ENCODE results near the gene TRIM74.
"Not testable (repeated sequence)": the region's sequence is repeated elsewhere in the genome, so short reads cannot be mapped to it uniquely, and the experiment has no call there.

The TRIM74 gene

DNA sequence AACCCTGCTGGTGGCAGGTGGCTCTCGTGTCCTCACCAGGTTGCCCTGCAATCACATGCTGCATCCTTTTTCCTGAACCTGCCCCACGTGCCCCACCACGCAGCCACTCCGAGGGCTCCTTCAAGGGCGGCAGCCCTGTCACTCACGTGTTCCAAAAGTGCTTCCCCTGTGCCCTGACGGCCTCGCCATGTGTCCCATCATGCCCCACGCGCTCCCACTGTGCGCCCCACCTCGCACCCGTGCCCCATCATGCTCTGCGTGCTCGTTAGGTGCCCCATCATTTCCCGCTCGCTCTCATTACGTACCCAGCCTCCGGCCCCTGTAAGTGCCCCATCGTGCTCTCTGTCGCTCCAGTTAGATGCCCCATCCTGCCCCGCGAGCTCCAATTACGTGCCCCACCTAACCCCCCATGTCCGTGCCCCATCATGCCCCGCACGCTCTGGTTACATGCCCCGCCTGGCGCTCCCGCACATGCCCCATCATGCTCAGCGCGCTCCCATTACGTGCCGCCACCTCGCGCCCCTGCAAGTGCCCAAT is at the start of gene TRIM74:
Gene TRIM74 (minus strand): TSS at position 487 of the 537 bp plus-strand sequence. CDS start 3,309 bp downstream, outside the sequence.
- DNase-seq (ENCODE audit: low spot score); in situ Hi-C loops (cut with MboI; ENCODE audit: low sequenced_read_pairs, unreplicated experiment): not testable (repeated sequence)

DNA sequence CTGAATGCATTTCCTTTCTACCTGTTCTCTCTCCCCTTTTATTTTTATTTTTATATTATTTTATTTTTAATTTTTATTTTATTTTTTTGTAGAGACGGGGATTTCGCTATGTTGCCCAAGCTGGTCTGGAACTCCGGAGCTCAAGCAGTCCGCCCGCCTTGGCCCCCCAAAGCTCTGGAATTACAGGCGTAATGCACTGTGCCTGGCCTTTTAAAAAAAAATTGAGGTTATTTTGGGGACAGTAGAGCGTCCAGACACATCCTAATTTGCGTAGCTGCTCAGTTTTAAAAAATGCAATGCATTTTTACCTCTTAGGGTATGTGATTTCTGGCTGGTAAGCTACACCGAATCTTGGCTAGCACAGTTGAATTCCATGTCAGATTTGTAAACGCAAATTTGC is 37.2 kb upstream of the TRIM74 start:
- DNase-seq (ENCODE audit: low spot score); in situ Hi-C loops (cut with MboI; ENCODE audit: low sequenced_read_pairs, unreplicated experiment): not testable (repeated sequence)

DNA sequence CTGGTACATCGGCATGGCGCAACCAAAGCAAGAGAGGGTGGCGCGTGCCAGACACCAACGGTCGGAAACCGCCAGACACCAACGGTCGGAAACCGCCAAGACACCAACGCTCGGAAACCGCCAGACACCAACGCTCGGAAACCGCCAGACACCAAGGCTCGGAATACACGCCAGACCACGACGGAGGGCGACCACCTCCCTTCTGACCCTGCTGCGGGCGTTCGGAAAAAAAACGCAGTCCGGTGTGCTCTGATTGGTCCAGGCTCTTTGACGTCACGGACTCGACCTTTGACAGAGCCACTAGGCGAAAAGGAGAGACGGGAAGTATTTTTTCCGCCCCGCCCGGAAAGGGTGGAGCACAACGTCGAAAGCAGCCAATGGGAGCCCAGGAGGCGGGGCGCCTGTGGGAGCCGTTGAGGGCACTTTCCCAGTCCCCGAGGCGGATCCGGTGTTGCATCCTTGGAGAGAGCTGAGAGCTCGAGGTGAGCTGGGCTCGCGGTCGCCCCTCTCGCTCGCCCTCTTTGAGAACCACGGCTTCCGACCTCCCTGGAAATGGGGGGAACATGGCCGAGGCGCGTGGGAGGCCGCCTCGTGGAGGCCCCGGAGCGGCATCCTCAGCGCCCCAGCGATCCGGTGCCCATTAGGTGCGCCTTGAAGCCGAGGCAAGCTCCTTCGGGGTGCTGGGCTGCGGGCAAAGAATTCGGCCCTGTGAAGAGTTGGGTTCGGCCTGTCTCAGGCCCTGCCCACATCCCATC is 36.6 kb upstream of the TRIM74 start:
- DNase-seq (ENCODE audit: low spot score); in situ Hi-C loops (cut with MboI; ENCODE audit: low sequenced_read_pairs, unreplicated experiment): not testable (repeated sequence)

DNA sequence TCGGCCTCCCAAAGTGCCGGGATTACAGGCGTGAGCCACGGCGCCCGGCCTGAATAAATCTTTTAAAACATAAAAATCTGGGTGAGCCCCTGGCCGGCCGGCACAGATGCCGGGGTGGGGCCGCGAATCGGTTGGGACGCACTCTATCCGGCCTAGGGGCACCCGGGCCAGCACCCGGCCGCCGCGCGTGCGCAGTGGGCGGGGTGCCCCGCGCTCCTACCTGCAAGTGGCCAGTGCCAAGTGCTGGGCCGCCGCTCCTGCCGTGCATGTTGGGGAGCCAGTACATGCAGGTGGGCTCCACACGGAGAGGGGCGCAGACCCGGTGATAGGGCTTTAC is 36.1 kb upstream of the TRIM74 start:
- DNase-seq (ENCODE audit: low spot score); in situ Hi-C loops (cut with MboI; ENCODE audit: low sequenced_read_pairs, unreplicated experiment): not testable (repeated sequence)

DNA sequence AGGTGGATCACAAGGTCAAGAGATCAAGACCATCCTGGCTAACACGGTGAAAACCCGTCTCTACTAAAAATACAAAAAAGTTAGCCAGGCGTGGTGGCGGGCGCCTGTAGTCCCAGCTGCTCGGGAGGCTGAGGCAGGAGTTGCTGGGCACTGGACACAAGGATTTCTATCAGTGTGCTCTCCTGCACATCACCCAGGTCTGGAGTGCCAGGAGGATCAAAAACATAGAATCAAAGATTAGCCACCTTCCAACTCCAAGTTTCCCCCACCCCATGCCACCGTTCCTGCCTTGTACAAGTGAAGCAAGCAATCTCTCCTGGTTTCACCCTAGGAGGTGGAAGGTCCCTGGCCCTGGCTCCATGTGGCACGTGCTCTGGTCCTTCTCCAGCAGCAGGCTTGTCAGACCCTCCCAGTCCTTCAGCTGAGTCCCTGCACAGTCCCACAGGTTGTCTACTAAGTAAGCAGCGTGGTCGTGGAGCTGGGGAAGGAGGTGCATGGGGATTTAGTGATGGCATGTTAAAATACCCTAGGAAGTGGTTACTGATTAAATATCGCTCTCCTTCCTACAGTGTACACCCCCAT is 28.7 kb upstream of the TRIM74 start:
- DNase-seq (ENCODE audit: low spot score); in situ Hi-C loops (cut with MboI; ENCODE audit: low sequenced_read_pairs, unreplicated experiment): not testable (repeated sequence)

DNA sequence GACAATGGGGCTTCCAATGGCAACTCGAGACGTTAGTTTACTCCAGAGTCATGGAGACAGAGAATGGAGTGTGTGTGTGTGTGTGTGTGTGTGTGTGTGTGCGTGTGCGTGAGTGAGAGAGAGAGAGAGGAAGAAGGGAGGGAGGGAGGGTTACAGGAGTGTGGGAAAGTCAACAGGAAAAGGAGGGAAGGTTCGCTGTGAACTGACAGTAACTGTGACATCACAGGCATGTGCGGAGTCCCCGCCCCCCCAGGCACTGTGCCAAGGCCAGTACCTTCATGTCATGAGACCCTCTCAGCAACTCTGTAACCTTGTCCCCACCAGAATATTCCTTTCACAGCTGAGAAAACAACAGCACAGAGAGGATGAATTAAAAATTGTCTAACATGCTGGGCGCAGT is 28.2 kb upstream of the TRIM74 start:
- in situ Hi-C loops (cut with MboI; ENCODE audit: low sequenced_read_pairs, unreplicated experiment); DNase-seq (ENCODE audit: low spot score): not testable (repeated sequence)

DNA sequence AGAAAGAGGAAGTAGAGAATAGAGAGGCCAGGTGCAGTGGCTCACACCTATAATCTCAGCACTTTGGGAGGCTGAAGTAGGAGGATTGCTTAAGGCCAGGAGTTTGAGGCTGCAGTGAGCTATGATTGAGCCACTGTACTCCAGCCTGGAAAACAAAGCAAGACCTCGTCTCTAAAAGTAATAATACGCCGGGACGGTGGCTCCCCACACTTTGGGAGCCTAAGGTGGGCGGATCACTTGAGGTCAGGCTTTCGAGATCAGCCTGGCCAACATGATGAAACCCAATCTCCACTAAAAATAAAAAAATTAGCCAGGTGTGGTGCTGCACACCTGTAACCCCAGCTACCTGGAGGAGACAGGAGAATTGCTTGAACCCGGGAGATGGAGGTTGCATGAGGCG is 26.2 kb upstream of the TRIM74 start:
- DNase-seq (ENCODE audit: low spot score); in situ Hi-C loops (cut with MboI; ENCODE audit: low sequenced_read_pairs, unreplicated experiment): not testable (repeated sequence)

DNA sequence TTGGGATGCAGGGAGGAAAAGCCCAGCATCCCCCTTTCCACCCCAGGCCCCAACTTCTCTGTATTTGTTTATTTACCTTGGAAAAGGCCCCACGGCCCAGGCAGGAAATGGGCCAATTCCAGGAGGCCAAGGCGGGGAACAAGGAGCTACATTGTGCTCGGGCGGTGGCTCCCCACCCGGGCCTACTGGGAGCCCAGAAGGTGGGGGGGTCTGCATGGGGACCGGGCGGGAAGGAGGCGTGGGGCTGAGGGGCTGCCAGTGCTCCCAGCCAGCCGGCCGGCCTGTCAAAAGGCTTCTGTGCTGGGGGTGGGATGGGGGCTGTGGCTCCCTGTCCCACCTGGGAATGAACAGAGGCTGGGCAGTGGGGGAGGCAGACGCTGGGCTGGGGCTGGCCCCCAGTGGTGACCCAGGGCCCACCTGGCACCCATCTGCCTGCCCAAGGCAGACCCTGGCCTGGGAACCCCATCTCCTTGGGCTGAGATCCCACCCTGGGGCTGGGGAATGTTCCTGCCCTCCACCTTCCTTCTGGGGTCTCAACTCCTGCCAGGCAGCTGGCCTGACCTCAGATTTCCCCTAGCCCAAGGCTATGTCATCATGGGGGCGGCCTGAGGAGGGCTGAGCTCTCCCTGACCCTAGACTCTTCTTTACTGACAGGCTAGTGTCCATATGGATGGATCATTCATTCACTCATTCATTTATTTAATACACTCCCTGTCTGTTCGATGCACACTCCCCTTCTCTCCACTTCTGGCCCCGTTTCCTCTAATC is 21.1 kb upstream of the TRIM74 start:
- DNase-seq (ENCODE audit: low spot score); in situ Hi-C loops (cut with MboI; ENCODE audit: low sequenced_read_pairs, unreplicated experiment): not testable (repeated sequence)

DNA sequence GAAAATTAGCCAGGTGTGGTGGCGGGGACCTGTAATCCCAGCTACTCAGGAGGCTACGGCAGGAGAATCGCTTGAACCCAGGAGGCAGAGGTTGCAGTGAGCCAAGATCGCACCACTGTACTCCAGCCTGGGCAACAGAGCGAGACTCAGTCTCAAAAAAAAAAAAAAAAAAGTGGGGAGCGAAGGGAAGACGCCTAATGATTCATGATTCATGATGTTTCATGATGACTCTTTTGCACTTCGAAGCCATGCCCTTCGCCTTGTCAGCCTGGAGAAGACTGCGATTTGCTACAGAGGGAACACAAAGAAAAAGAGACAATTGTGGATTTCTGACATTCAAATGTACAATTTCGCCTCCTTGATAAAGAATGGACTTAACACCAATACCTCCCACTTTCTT is 12.8 kb upstream of the TRIM74 start:
- DNase-seq (ENCODE audit: low spot score); in situ Hi-C loops (cut with MboI; ENCODE audit: low sequenced_read_pairs, unreplicated experiment): not testable (repeated sequence)

DNA sequence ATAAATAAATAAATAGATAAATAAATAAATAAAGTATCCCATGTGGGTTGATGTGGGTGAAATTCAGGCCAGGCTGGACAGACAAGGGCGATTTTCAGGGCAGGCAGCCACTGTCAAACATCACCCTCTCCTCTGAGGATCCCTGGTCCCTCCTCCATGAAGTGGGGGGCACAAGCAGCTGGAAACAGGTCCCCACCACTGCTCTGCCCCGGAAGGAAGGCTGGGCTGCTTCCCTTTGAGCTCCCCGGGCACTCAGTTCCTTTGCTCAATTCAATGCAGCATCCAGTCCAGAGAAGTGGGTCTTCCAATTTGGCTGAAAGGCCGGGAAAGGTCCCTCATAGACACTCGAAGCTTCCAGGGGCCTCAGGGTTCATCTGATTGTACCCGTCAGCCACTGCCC is 11.1 kb upstream of the TRIM74 start:
- in situ Hi-C loops (cut with MboI; ENCODE audit: low sequenced_read_pairs, unreplicated experiment); DNase-seq (ENCODE audit: low spot score): not testable (repeated sequence)

DNA sequence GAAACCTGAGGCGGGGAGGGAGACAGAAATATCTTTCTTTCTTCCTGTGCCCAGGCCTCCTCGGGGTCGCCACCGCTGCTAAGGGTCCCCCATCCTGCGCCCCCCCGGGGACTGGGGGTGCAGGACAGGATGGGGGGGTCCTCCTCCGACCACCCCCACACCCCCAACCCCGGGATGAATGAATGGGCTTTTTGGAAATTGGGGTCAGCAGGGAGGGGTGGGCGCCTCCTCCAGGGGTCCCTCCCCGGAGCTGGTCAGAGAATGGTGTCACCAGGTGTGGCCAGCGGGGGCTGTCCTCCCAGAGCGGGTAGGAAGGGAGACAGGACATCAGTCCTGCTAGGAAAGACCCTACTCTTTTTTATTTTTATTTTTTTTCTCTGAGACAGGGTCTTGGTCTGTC is 7.2 kb upstream of the TRIM74 start:
- DNase-seq (ENCODE audit: low spot score); in situ Hi-C loops (cut with MboI; ENCODE audit: low sequenced_read_pairs, unreplicated experiment): not testable (repeated sequence)

DNA sequence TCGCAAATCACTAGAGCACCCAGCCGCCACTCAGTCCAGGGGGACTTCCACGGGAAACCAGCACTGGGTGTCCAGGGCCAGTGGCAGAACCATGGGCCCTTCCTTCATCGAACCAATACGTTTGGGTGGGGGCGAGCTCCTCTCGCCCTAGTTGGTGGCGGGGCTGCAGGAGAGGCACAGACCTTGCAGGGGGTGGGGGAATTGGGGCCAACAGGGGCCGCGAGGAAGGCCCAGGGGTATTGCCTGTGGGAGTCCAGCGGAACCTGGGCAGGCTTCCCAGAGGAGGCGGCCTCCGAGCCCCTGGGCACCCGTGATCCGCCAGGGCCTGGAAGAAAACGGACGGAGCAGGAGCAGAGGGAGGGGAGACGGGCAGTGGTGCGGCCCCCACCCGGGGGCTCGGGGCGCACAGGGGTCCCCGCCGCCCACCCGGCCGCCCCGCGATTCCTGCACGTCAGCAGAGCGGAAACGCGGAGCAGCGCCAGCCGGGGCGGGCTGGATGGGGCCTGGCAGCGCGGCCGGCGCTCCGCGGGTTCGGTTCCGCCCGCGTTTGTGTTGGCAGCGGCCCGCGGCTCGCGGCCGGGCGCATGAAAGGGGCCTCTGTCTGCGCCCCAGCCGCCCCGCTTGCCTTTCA is 6.5 kb upstream of the TRIM74 start:
- DNase-seq (ENCODE audit: low spot score); in situ Hi-C loops (cut with MboI; ENCODE audit: low sequenced_read_pairs, unreplicated experiment): not testable (repeated sequence)

DNA sequence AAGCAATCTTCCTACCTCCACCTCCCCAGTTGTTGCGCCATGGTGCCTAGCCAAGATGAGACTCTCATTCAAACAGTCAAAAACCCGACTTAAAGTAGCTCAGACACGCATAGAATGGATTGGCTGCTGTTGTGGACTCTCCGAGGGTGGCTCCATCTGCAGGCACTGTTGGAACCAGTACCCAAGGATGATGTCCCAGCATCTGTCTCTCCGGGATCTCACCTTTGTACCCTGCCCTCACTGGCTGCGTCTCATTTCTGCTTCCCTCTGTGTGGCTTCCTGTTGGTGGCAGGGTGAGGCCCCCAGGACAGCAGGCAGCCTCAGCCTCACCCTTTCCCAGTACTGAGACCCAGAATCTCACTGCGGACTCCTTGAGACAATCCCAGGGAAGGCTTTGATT is 5.5 kb upstream of the TRIM74 start:
- in situ Hi-C loops (cut with MboI; ENCODE audit: low sequenced_read_pairs, unreplicated experiment); DNase-seq (ENCODE audit: low spot score): not testable (repeated sequence)

DNA sequence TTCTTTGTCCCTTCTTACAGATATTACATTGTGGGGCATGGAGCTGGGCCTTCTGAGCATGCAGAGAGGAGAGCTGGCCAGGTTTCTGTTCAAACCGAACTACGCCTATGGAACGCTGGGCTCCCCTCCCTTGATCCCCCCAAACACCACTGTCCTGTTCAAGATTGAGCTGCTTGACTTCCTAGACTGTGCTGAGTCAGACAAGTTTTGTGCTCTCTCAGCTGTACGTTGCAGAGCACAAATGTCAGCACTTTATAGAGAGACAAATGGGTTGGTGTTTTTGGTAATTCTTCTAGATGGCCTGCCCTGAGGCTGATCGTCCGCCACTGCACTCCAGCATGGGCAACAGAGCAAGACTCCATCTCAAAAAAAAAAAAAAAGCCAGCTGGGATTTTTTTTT is 2.2 kb upstream of the TRIM74 start:
- DNase-seq (ENCODE audit: low spot score); in situ Hi-C loops (cut with MboI; ENCODE audit: low sequenced_read_pairs, unreplicated experiment): not testable (repeated sequence)

DNA sequence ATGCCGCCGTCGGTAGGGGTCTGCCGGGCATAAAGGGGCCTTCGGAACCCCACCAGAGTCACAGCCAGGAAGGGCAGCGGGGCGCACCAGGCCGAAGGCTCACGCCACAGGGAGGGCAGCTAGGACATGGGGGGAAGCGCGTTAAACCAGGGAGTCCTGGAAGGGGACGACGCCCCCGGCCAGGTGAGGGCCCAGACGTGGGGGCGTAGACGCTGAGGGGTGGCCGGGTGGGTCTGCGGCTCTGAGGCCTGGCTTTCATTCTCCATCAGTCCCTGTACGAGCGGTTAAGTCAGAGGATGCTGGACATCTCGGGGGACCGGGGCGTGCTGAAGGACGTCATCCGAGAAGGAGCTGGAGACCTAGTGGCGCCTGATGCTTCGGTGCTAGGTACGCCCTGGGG is 422 bp upstream of the TRIM74 start:
- in situ Hi-C loops (cut with MboI; ENCODE audit: low sequenced_read_pairs, unreplicated experiment) = not testable (repeated sequence)

DNA sequence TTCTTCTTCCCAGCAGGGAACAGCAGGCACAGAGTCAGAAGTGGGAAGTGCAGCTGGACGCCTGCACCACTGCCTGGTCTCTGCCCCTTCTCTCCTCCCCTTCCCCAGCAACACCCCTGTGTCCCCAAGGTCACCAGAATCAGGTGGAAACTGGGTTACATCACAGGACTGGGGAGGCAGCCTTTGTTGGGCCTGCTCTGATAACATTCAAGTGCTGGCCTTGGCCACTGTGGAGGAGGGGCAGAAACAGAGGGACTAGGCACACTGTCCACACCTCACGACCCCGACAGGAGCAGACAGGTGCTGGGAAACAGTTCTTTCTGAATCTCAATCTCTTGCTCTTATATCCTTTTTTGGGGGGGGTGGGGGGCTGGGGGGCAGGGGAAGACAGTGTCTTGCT is 2.4 kb downstream of the TRIM74 start:
- in situ Hi-C loops (cut with MboI; ENCODE audit: low sequenced_read_pairs, unreplicated experiment); DNase-seq (ENCODE audit: low spot score): not testable (repeated sequence)

More for the DNA sequence above, 422 bp upstream of the TRIM74 start:
- not testable (repeated sequence) for DNase-seq (ENCODE audit: low spot score)

DNA sequence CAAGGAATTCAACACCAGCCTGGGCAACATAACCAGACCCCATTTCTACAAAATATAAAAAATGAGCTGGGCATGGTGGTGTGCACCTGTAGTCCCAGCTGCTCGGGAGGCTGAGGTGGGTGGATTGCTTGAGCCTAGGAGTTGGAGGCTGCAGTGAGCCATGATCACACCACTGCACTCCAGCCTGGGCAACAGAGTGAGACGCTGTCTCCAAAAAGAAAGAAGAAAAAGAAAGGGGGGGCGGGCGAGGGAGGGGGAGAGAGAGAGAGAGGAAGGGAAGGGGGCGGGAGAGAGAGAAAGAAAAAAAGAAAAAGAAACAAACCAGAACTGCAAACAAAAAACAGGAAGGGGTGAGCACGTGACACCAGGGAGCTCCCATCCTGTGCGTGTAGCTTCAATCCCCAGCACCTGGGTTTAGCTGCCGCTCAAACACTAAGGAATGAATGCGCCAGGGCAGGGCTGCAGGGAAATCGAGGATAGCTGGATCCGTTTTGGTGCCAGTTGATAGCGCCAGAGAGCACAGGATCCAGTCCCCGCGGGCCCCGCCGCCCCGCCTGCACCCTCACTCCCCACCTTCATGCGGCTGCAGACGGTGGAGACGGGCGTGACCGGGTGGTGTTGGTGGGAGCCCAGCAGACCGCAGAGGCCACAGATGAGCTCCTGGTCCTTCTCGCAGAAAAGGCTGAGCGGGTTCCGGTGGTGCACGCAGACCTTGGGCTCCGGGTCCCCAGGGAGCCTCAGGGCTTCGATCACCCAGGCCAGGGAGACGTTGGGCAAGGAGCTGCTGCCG is 3.9 kb downstream of the TRIM74 start:
- DNase-seq (ENCODE audit: low spot score); in situ Hi-C loops (cut with MboI; ENCODE audit: low sequenced_read_pairs, unreplicated experiment): not testable (repeated sequence)

DNA sequence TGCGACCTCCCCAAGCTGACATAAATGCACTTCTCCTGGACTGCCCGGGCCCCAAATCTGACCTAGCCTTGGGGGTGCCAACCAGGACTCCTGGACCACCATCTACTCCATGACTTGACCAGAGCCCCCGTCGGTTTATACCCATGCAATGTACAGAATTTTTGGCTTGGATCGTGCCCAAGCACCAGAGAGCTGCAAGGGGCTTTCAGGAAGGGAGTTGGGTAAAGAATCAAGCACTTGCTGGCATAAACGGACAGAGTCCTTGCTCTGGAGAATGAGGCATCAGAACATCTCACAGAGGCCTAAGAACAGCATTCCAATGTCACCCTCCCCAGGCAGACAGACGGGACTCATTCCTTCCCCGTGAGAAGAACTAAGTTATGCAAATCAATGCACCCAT is 6.2 kb downstream of the TRIM74 start:
- in situ Hi-C loops (cut with MboI; ENCODE audit: low sequenced_read_pairs, unreplicated experiment) = not testable (repeated sequence)

More for the DNA sequence above, 6.2 kb downstream of the TRIM74 start:
- DNase-seq (ENCODE audit: low spot score) = not testable (repeated sequence)
